Measurements from ENCODE around the gene EML4.

The EML4 gene

GRCh38 chr2:42219160-42219559 lies 50.0 kb downstream of the EML4 start:
- DNase-seq (ENCODE audit: low spot score): no peak

GRCh38 chr2:42220566-42220965 lies 51.4 kb downstream of the EML4 start:
- DNase-seq (ENCODE audit: low spot score): no peak

DNA sequence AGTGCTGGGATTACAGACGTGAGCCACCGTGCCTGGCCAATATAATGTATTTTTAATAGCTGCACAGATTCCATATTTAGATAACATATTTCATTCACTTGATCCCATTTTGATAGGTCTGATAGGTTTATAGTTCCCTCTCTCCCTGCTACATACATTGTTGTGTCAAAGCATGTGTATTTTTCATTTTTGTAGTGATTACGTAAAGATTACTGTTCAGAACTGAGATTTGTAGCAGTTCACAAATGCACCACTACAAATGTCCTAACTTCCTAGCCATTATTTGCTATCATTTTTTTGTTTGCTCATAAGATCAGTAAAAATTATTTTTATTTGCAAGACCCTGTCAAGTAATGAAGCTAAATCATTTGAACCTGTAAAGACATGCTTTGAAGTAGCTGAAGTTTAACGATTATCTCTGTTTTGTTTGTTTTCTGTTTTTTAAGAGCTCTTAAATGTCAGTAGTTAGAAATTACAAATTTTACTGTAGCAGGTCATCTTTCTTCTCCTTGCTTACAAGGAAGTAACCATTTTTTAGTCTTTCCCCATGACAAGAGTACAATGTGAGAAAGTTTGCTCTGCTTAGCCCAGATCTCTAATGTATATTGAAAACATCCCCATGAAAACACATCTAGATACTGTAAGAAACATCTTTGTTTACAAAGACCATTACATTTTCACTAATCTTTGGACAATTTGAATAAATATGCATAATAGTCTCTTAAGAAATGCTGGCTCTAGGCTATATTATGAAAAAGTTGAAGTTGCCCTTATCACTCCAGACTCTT lies 54.1 kb downstream of the EML4 start:
- DNase-seq (ENCODE audit: low spot score): no peak

GRCh38 chr2:42223855-42224268 lies 54.7 kb downstream of the EML4 start:
- no peak for DNase-seq (ENCODE audit: low spot score)

DNA sequence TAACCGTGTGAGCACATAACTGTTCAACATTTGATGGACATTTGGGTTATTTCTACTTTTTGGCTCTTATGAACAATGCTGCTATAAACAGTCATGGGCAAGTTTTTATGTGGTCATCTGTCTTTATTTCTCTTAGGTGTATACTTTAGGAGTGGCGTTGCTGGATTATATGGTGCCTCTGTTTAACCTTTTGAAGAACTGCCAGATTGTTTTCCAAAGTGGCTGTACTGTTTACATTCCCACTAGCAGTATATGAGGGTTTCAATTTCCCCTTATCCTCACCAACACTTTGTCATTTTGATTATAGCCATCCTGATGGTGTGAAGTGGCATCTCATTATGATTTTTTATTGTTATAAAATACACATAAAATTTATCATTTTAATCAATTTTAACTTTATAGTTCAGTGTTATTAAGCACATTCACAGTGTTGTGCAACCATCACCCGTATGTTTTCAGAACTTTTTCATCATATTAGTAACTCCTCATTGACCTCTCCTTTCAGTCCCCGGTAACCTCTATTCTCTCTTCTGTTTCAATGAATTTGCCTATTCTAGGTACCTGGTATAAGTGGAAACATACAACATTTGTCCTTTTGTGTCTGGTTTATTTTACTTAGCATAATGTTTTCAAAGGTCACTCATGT lies 55.4 kb downstream of the EML4 start:
- DNase-seq (ENCODE audit: low spot score): no peak

DNA sequence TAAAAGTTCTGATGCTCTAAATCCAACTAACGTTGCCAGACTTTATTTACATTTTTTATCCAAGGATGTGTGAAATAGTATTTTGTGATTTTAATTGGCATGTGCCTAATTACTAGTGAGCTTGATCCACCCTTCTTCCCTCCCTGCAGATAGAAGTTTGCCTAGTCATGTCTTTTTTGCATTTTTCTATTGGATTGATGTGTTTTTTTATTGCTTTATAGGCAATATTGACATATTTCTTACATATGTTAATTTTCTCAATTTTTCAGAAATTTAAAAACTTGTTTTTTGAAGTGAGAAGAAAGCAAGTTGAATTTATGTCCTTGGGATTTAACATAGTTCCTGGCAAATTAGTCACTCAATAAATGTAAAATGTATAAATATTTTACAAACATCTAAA lies 56.4 kb downstream of the EML4 start:
- no peak for DNase-seq (ENCODE audit: low spot score)

DNA sequence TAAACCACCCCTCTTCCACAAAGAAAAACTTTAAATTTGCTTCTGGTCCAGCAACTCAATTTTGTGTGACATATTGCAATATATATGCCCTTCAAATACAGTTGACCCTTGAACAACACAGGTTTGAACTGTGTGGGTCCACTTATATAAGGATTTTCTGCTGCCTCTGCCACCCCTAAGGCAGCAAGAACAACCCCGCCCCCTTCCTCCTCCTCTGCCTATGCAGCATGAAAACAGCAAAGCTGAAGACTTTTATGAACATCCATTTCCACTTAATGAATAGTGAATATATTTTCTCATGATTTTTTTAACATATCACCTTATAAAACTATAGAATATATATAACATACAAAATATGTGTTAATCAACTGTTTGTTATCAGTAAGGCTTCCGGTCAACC lies 58.3 kb downstream of the EML4 start:
- no peak for DNase-seq (ENCODE audit: low spot score)

DNA sequence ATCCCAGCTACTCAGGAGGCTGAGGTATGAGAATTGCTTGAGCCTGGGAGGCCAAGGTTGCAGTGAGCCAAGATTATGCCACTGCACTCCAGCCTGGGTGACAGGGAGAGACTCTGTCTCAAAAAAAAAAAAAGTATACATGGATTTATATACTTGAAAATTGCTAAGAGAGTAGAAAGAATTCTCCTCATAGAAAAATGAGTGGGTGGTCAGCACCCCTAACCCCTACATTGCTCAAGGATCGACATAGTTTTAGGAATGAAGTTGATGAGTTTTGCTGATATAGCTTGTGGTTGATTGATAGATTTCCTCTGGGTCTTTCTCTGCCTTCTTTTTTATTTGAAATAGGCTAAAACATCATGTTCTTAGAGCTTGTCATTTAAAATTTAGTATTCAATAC lies 58.9 kb downstream of the EML4 start:
- DNase-seq (ENCODE audit: low spot score): no peak

DNA sequence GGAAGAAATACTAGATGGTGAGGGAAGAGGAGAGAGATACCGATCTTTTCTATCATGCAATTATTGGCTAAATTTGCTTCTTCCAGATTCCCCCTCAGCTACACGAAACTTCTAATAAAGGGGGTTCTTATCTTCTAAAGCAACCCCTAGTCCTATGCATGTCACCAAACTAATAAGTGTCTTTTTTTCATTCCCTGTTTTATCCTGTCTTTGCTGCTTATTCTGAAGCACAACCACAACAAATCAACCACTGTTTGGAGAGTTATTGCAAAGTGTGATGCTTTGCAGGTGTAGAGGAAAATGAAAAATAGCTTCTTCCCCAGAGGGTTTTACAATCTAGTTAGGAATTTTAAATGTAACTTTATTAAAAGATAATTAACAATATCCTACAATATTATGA lies 60.8 kb downstream of the EML4 start:
- no peak for DNase-seq (ENCODE audit: low spot score)

DNA sequence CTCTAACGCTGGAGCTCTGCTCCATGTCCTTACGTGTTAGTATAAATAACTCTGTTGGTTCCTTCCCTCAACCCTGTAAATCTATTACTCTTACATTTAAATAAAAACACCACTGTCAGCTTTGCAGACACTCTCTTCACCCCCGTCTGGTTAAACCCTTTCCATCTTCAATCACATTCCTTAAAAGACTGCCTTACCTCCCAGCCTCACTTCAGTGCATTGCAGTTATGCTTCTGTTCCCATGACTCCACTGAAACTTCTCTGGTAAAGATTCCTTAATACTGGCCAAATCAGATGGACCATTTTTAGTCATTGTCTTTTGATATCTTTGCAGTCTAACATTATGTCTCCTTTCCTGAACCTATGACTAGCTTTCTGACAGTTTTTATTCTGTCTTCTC lies 61.7 kb downstream of the EML4 start:
- DNase-seq (ENCODE audit: low spot score): no peak

DNA sequence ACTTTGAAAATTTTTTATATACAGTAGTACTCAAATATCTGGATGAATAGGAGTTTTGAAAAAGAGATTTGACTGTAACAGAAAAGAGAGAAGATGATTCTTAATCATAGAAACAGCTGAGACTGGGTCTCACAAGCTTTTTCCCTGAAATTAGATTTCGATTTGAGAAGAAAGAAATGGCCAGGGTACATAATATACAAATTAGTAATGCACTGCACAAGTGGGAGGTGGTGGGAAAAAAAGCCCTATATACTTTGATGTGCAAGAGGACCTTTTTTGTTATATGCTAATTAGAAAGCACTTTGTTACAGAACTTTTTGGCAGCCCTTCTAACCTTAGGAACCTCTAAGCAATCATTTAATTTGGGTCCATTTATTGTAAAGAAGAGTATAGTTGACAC lies 62.9 kb downstream of the EML4 start:
- no peak for DNase-seq (ENCODE audit: low spot score)

GRCh38 chr2:42233976-42234441 lies 64.9 kb downstream of the EML4 start:
- no peak for DNase-seq (ENCODE audit: low spot score)

DNA sequence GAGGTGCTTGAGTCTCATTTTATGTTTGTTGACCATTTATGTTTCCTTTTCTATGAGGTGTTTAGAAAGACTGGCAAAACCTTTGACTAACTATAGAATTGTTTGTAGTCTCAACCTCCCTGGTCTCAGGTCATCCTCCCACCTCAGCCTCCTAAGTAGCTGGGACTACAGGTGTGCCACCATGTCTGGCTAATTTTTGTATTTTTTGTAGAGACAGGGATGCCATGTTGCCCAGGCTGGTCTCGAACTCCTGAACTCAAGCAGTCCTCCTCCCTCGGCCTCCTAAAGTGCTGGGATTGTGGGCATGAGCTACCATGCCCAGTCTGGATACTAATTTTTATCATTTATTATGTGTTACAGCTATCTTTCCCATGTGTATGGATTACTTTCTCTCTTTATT lies 67.8 kb downstream of the EML4 start:
- no peak for DNase-seq (ENCODE audit: low spot score)

GRCh38 chr2:42238644-42239288 lies 69.6 kb downstream of the EML4 start:
- peak; percentile 53 for DNase-seq (ENCODE audit: low spot score)

DNA sequence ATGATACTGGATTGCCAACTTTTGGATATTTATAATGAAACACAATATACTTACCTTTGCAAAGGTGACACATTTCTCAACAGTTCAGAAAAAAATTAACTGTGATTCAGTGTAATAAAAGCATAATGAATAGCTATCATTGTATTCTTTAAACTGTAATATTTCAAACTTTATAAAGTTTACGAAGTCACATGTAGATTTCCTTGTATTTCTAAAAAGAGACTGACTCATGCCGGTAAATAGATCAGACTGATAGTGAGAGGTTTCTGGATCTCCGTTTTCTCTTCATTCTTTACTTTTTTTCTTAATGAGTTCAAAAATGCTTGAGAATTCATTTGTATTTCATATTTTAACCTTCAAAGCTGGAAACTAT lies 70.1 kb downstream of the EML4 start:
- DNase-seq (ENCODE audit: low spot score): no peak

DNA sequence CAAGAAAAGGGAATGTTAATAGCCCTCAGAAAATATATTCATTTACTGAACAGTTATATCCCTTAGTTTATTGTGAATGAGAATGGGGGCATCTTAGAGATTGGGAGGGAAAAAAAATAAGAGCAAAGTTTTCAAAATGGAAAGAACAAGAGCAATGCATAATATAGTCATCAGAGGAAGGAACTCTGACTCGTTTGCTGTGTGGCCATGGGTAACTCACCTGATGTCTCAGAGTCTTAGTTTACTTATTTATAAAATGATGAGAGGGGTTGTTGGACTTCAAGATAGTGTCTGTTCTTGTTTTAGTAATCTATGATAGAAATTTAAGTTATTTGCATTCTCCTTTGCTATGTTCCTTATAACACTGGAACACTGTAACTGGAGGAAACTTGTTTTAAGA lies 70.7 kb downstream of the EML4 start:
- no peak for DNase-seq (ENCODE audit: low spot score)

DNA sequence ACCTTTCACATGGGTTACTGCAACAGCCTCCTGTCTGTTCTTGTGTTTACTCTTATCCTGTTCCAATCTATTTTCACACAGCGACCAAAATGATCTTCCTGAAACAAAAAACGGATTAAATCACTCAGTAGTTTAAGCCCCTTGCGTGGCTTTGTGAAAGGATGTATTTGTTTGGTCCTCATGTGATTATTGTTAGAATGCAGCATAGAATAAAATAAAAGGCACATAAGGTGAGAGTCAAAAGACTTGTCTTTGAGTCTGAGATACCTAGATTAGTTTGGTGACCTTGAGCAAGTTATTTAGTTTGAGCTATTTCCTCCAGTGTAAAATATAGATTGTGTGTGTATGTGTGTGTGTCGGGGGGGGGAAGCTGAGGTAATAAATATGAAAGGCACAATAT lies 72.4 kb downstream of the EML4 start:
- DNase-seq (ENCODE audit: low spot score): no peak

DNA sequence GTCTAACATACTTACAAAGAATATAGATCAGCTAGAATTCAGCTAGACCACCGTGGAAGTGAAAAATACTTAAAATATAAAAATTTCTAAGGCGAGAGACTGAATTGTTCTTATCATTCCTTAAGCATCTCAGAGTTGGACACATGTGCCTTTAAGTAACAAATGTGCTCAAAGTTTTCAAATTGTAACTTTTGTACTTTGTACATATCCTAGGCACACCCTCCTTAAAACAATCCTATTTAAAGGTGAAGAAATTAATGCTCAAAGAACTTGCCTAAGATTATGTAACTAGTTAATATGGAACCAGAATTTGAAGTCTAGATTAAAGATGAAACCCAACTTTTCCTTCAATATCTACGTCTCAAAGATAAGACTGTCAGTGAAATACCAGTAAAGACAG lies 74.1 kb downstream of the EML4 start:
- no peak for DNase-seq (ENCODE audit: low spot score)

- no peak for DNase-seq (ENCODE audit: low spot score)
Measured at GRCh38 chr2:42244520-42244919, 75.4 kb downstream of the EML4 start.

- DNase-seq (ENCODE audit: low spot score): no peak
Measured at GRCh38 chr2:42245396-42245795, 76.2 kb downstream of the EML4 start.

DNA sequence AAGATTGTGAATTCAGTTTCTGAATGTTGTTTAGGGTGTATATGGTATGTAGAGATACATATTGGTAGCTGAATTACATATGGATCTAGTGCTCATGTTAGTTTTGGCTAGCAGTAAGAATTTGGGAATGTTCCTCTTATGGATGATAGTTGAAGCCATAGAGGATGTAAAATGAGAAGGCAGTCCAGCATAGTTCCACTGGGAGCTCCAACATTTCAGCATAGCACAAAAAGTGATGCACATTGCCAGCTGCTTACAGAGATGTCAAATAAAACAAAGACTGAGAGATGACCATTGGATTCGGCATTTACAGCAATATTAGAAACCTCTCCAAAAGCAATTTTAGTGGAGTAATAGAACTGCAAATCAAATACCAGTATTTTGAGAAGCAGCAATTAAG lies 77.4 kb downstream of the EML4 start:
- DNase-seq (ENCODE audit: low spot score): no peak

DNA sequence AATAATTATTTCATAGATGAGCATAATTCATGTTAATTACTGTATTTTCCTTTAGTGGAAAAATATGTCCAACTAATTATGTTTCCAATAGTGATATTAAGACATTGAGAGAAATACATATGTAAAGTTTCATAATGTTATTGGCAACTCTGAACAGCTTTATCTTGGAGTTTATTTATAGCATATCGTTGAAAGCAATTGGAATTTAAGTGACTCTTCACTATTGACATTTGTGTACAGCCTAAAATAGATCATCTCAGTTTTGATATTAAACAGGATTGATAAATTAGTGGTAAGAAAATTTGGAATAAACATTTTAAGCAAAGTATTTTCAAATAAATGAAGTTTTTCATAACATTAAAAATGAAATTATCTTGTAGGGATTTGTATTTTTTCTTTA lies 79.7 kb downstream of the EML4 start:
- DNase-seq (ENCODE audit: low spot score): no peak

GRCh38 chr2:42249284-42249683 lies 80.1 kb downstream of the EML4 start:
- no peak for DNase-seq (ENCODE audit: low spot score)

Measured in SK-N-DZ (cell line).